ENCODE data around the gene AK1. TPM values are rescaled to one million over a fixed set of nuclear protein-coding genes. Genes with fewer than 3 reads are reported as not detected.

The AK1 gene
- total RNA-seq, 1 experiment from 2014 or later = 61.1 TPM

GRCh38 chr9:127918183-127919107 lies 41.0 kb upstream of the AK1 start:
- Histone ChIP-seq H4K20me1 (ENCODE audit: insufficient read depth) (no peaks in the 10 kb centered on the region), H3K36me3 (ENCODE audit: control insufficient read depth in 1 of 2, insufficient read depth in 2 of 2, low read length in 2 of 2) (peaks cover 0 to 7% of the 10 kb centered on the region in 2 experiments; a peak in 2 of 4 replicates), H3K79me2 (ENCODE audit: insufficient read depth, low read length) (peaks cover 16% of the 10 kb centered on the region), H3K4me3 (replicated peaks in 1 of 2; ENCODE audit: low read depth in 1 of 2, low read length in 2 of 2) (peak overlapping the region in 1 of 2 experiments; percentile 37; a peak in 2 of 4 replicates), H3K27me3 (ENCODE audit: insufficient read depth, low read length) (no peaks in the 10 kb centered on the region), H3K9me3 (ENCODE audit: control insufficient read depth in 1 of 2, insufficient read depth in 1 of 2, low read depth in 1 of 2, low read length in 2 of 2) (no peaks in the 10 kb centered on the region), H3K27ac (ENCODE audit: low read depth, low read length) (peak overlapping the region; percentile 96), H3K4me2 (ENCODE audit: low read length) (peak overlapping the region; percentile 79), H3K9me2 (ENCODE audit: insufficient read depth) (no peaks in the 10 kb centered on the region), H3K9ac (ENCODE audit: low read length) (peak overlapping the region; percentile 68), H3K4me1 (ENCODE audit: control insufficient read depth in 1 of 2, insufficient read depth in 2 of 2, low read length in 2 of 2) (peaks cover 52 to 79% of the 10 kb centered on the region in 2 experiments), H2AFZ (ENCODE audit: low read depth, low read length, poor library complexity, severe bottlenecking) (no peak overlapping the region)
- POLR2A ChIA-PET = interaction anchor here (0.6 to 1.8 kb wide), 8 partner anchors 15 to 184 kb away, joined by 3 to 6 read pairs (median 4); partner anchors contain the start of genes SLC25A25 and TOR2A
- RAD21 ChIA-PET (ENCODE audit: low non-redundant PET in 1 of 2, low total read pairs in 2 of 2, uncharacterized antibody in 2 of 2, unreplicated experiment in 2 of 2) = interaction anchor here in 1 of 2 experiments (0.6 to 0.9 kb wide), 2 partner anchors 9 to 184 kb away, joined by 4 to 5 read pairs; partner anchors contain the start of gene TOR2A
- ATAC-seq = peak; percentile 25
- TF ChIP-seq REST (IDR thresholded peaks at IDR 0.05; ENCODE audit: low read depth) (no peak), TCF7L2 (IDR thresholded peaks at IDR 0.05; ENCODE audit: borderline replicate concordance, extremely low read depth, insufficient read depth, insufficient read length) (peak; percentile 23), ZFX (IDR thresholded peaks at IDR 0.05) (peak; percentile 64; the same call in 1 of the 2 replicates), SRF (IDR thresholded peaks at IDR 0.05; ENCODE audit: low read depth) (no peak), FOSL1 (IDR thresholded peaks at IDR 0.05; ENCODE audit: low read depth) (no peak), CTCF (IDR thresholded peaks at IDR 0.05 in 2 of 3, conservative IDR thresholded peaks at IDR 0.05 in 1 of 3; ENCODE audit: borderline replicate concordance in 1 of 3, insufficient read depth in 1 of 3, low read depth in 2 of 3, low read length in 2 of 3) (peak in 2 of 3 experiments; percentile 46 to 48; a peak in 3 of 6 replicates)
- intact Hi-C loops (cut with micrococcal nuclease) = loop anchor here (2.0 to 5.0 kb wide), 3 partner anchors 116 to 356 kb away; partner anchors contain the start of genes CDK9 and FPGS
- CTCF ChIA-PET = interaction anchor here (0.8 to 1.9 kb wide), 7 partner anchors 41 to 340 kb away, joined by 3 to 14 read pairs (median 3); partner anchors contain the start of genes AK1 and TOR2A
- DNase-seq (ENCODE audit: low read depth, low spot score) = no peak
- BruUV-seq (replicated peaks) = no TSS peak
